GM19023 (cell line): ENCODE results near the gene LDLRAD1.
"Not testable (repeated sequence)": the region's sequence is repeated elsewhere in the genome, so short reads cannot be mapped to it uniquely, and the experiment has no call there.

Experiments
- ATAC-seq: cut with Tn5 transposase; IDR thresholded peaks from one replicate; pipeline ENCODE4 v1.9.1; 2021; ENCODE audit warnings: mild to moderate bottlenecking, moderate library complexity; ENCODE audit not compliant: unreplicated experiment

The LDLRAD1 gene, protein sequence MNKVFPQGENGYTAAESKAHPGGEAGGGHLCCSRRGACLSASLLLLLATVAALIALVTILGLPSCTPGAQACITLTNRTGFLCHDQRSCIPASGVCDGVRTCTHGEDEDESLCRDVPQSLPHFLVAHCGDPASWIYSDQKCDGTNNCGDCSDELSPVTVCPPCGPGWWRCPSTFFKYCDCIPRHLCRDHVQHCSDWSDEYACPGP

DNA sequence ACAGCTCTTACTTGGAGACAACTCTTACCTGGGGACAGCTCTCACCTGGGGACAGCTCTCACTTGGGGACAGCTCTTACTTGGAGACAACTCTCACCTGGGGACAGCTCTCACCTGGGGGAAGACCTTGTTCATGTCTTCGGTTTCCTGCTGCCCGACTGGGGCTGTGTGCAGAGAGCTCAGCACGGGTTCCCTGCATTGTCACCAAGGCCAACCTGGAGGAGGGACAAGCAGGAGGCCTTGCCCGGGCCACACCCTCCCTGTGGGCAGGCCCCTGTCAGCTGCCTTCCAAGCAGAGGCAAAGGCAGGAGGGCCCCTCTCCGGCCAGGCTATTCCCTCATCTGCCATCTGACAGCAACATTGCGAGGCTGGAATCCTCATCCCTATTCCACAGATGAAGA is at the start of gene LDLRAD1:
LDLRAD1 (minus strand) TSS at position 208 of the 400 bp plus-strand sequence; CDS start at position 134, 74 bp downstream.
- ATAC-seq: no peak

DNA sequence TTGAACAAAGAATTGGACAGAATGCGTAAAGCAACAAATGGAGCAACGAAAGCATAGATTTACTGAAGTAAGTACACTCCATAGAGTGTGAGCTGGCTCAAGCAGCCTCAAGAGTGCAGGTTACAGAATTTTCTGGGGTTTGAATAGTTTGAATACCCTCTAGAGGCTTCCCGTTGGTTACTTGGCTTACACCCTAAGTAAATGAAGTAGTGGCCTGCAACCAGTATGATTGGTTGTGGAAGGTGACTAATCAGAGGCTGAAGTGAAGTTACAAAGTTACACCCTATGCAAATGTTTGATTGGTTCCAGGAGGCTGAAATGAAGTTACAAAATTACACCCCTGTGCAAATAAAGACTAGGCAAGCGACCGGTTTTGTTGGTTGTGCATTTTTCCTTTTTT is 46.3 kb upstream of the LDLRAD1 start:
- ATAC-seq: no peak

DNA sequence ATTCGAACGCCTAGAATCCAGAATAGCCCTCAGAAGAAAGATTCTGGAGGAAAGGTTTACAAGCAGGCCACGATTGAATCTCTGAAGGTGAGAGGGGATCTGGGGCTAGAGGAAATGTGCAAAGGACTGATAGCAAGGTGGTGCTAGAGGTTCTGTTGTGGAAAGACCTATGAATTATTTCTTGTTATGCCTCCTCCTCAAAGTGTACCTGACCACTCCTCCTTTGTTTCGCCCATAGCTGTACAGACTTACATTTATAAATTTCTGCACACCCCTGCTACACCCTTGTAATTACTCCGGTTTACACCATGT is 36.4 kb upstream of the LDLRAD1 start:
- no peak for ATAC-seq

DNA sequence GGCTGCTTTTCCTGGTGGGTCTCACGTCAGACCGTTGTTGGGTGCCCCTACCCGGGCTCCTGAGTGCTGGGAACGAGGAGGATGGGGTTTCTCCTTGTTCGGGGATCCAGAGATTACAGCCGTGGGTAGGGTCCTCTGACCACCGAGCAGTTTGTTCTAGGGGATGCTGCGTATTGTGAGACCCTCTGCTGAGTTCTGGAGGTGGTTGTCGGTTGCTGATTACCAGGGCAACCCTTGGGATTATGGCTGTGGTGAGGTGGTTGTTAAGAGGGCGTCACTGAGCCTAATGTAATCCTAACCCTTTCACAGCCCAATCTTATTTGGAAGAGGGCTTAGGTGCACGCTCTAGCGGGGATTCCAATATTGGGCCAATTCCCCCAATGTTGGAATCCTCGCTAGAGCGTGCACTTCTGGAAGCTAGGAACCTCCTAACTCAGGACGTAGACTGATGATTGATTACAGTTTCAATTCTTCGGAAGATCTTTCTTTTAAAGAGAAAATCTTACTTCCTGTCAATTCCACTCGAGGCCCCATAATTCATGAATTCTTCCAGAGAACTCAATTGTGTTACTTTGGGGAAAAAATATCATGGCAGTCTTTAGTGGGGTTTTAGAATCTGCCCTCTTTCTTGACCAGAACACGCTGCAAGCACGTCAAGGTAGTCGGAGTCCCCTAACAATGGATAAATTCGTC is 35.9 kb upstream of the LDLRAD1 start:
- ATAC-seq: no peak

DNA sequence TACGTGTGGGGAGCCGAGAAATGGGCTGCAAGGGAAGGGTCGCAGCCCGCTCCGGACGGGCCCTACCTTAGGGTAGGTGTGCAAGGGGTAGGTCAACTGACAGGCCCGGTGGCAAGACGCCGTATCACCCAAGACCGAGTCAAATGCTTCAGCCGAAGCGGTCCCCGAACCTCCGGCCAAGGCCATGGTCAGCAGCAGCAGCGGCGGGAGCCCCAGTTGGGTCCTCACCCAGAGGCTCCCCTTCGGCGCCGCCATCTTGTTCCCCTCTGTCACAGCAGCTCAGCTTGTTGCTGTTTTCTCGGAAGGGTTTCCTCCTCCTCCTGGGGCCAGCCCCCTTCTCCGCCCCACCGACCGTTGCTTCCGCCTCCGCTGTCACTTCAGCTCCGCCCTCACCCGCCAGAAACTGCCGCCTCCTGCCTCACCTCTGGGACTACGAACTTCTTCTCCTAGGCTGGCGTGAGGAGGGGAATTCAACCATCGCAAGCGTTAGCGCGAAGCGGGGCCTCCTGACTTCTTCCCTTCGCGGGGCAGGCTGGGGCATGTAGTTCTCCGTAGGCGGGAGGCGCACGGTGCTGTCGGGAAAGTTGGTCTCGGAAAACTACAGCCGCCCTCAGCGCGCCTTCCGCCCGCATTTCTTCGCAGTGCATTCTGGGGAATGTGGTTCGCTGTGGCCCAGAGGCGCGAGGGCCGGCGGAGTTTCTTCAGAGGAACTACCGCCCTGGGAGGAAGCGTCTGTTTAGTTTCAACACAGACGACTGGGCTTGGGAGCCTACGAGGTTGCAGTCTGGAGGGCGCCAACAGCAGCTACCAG is 35.2 kb upstream of the LDLRAD1 start, which contains the start of the genes TCEANC2 and TMEM59:
TCEANC2 (plus strand) TSS at position 675 of the 811 bp plus-strand sequence. CDS start 815 bp downstream, outside the sequence.
TMEM59 (minus strand) TSS at position 271 of the 811 bp plus-strand sequence; CDS start at position 255, 16 bp downstream.
- peak; percentile 92 for ATAC-seq

DNA sequence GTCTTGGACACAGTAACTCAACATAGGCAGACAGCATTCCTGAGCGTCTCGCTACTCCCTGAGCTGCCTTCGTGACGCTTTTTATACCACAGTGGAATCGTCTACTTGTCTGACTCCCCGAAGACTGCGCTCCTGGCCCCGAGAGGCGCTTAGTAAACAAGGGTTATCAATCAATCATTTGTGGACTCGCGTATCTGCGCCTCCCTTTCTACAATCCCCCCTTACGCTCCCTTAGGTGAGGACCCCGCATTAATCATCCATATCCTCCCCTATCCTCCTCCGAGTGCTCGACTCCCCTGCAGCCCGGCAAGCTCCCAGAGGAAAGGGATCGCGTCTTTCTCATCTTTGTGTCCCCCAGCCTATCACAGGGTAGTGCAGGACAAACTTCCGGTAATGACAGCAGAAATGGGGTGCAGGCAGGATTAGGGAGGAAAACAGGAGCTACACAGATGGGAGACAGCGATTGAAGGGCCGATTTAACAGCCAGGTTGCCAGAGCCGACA is 34.5 kb upstream of the LDLRAD1 start:
- ATAC-seq: peak; percentile 20

DNA sequence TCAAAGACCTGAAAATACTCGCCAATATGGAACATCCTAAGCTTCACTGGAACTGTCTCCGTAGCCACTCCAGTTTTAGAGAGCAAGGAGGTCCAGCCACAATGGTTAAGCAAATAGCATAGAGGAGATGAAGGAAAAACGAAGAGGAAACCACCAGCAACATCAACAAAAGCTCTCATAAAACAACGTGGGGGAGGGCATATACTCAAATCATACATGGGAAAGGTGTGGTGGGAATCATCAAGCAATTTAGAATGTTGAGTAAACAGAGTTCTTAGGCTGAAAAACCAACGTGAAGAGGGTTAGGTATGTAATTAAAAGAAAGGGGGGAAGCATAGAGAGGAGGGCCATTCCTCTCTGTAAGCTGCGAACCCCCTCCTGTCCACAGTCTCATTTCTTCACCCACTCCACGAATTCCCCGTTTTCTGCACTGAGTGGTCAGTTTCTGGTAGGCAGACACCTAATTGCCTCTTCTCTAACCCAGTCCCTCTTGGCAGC is 34.0 kb upstream of the LDLRAD1 start:
- ATAC-seq: no peak

DNA sequence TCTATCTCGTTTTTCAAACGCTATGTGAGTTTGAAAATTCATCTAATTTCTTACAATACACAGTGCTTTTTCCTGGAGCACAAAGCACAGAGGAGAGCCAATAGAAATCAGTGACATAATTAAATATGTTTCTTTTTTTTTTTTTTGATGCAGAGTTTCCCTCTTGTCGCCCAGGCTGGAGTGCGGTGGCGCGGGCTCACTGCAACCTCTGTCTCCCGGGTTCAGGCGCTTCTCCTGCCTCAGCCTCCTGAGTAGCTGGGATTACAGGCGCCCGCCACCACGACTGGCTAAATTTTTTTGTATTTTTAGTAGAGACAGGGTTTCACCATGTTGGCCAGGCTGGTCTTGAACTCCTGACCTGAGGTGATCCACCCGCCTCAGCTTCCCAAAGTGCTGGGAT is 32.4 kb upstream of the LDLRAD1 start:
- ATAC-seq: not testable (repeated sequence)

DNA sequence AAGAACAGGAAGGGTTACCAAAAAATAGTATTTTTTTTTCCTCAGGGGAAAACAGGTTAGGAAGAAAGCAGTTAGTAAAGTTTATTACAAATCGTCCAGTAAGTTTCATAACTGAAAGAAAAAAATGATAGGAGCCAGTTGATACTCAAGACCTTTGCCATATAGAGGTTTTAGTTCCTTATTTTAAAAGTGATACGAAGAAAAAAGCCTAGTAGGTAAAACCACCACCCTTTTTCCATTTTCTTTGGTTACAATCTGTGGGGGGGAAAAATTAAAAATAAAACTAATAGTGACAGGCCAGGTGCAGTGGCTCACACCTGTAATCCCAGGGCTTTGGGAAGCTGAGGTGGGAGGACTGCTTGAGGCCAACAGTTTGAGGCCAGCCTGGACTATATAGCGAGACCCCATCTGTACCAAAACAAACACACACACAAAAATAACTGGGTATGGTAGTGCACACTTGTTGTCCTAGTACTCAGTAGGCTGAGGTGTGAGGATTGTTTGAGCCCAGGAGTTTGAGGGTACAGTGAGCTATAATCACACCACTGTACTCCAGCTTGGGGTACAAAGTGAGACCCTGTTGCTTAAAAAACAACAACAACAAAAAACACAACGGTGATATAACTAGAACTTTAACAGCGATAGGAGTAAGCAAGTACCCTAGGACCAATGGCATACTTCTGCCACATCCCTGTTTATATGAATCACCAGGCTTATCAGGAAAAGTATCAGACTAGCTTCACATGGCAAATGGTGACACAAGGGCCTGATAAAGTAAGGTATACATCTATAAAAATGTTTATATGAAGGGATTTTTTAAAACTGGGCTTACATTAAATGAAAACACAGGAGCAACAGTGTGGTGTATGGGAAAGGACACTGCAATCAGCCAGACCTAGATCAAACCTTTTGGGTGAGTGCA is 29.7 kb upstream of the LDLRAD1 start:
- no peak for ATAC-seq

DNA sequence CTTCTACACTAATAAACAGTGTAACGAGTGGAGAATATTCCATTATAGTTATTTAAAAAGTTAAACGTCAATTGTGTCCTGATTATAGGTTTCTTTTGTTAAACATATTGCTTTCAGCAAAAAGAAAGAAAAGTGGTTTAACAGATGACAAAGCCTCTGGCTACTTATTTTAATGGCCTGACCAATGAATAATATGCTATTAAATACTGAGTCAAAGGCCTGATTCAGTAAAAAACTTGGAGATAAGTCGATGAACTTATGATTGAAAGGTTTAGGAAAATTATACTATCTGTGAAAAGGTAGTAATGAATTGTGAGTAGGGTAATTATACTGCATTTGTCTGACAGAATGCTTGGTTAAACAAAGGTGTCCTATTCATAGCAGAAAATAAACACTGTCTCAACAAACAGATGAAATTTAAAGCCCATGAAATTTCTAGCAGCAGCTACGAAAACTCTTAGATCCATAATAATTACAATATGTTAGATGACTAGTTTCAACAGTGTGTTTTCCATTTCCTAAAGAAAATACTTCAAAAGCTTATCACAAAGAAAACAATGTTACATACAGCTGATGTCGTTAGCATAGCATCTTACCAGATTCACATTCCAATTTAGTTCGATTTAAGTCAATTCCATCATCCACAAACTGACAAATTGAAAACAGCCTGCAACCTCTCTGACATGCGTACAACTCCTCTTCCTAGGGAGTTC is 28.8 kb upstream of the LDLRAD1 start:
- ATAC-seq: no peak

DNA sequence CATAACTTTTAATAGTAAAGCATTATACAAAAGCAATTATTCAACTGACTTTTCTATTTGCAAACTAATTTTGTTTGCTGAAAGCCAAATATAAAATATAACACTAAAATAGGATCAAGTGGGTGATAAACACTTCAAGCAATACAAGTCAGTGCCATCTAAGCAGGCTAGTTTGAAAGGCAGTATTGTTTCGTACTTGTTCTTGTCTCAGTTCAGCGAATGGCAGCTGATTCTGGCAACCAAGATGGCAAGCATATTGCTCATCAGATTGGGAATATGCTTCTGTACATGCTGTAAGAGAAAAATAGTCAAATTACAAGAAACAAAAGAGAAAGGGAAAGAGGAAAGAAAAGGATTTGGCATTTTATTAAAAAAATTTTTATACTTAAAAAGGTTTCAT is 27.5 kb upstream of the LDLRAD1 start:
- ATAC-seq: no peak

DNA sequence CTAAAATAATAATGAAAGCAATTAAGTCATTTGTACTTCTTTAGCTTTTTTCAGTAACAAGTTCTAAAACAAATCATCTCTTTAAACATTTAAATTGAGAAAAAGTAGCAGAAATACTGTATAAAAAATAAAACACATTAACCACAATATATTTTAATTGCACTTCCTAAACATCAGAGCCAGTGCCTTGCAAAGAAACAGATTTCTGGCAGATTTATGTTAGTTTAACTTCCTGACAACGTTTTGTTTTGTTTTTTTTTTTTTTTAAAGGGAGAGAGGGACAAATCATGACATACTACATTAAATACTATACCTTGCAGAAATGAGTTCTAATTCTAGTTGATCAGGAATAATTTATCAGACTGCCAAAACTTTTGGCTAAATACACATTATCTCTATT is 23.8 kb upstream of the LDLRAD1 start:
- ATAC-seq: no peak

DNA sequence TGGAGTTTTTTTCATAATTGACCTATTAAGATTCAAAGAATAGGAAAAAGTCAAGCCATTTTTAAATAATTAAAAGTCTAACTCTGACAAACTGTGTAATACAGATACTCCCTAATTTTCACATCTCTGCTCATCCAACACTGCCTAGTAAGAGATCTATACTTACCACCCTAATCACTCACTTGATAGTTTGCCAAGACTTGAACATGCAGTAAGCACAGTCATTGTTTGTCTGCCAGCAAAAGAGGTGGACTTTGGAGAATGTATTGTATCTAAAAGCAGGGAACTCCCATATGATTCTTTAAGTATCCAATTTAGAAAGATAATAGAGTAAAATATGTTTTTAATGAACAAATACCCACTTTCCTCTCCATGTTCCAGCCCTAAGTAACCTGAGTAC is 19.5 kb upstream of the LDLRAD1 start:
- no peak for ATAC-seq

DNA sequence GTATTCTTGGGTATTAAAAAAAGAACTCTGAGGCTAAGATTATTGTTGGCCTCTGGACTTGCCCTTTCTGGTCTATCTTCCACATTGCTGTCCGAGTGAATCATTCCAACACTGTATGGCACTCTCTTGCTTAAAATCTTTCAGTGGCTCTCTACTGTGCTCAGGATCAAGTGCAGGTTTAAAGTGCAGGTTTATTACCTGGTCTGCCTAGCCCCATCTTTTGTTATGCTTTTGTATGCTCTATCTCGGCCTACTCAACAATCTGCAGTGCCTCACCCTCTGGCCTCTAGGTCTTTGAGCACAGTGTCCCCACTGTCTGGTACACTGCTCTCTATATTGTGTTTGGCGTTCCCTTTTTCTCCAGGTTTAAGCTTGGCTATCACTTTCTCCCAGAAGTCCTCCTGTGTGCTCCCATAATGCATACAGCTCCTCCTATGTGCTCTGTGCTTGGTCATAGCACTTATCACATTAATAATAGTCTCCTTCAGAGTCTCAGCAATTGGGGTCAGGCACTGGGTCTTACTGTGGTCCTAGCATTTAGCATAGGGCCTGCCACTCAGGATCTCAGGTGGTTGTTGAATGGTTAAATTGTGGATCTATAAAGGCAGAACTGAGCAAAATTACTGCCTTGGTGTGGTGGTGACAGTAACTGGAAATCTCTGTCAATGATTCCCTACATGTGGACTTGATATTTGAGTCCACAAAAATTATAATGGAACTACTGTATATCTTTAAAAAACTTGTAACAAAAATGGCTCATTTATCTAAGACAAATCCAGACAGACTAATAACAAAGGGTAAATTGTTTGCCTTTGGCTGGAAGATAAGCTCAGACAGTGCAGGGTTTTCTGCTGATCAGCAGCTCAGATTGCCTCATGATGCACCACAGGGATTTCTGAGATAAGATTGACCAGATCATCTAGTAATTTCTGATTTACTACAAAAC is 10.6 kb upstream of the LDLRAD1 start:
- no peak for ATAC-seq

DNA sequence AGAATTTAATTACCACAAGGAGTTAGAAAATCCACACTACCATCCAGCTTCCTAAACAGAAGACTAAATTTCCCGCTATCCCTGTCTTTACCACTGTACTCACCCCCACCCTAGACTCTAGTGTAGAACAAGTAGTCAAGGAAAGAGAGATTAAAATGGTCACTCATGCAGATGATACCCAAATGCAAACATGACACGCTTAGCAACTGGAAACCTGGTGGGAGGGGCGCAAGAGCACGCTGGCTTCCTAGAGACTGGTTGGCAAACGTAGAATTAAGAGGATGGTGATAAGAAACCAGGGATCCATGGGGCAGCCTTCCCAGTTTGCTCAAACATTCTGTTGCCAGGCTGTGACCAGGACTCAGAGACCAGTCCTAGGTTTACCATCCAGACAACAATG is 9.9 kb upstream of the LDLRAD1 start:
- ATAC-seq: no peak

DNA sequence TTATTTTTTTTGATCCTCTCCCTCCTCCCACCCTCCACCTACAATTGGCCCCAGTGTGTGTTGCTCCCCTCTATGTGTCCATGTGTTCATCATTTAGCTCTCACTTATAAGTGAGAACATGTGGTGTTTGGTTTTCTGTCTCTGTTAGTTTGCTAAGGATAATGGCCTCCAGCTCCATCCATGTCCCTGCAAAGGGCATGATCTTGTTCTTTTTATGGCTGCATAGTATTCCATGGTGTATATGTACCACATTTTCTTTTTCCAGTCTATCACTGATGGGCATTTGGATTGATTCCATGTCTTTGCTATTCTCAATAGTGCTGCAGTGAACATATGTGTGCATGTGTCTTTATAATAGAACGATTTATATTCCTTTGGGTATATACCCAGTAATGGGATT is 6.8 kb upstream of the LDLRAD1 start:
- not testable (repeated sequence) for ATAC-seq

DNA sequence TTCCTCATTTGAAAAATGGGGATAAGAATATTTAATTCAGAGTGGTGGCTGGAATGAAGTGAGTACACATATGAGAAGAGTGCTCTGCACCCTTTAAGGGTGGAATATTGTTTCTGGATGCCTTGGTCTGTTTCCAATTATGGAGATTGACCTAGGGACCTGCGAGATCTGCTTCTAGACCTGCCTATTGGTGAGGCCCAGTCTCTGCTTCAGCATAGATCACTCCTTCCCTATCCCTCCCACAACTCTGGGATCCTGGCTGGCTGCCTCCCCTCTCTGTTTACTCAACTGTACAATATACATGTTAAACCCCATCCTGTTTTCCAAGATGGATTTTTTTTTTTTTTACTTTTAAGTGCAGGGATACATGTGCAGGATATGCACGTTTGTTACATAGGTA is 6.4 kb upstream of the LDLRAD1 start:
- no peak for ATAC-seq

DNA sequence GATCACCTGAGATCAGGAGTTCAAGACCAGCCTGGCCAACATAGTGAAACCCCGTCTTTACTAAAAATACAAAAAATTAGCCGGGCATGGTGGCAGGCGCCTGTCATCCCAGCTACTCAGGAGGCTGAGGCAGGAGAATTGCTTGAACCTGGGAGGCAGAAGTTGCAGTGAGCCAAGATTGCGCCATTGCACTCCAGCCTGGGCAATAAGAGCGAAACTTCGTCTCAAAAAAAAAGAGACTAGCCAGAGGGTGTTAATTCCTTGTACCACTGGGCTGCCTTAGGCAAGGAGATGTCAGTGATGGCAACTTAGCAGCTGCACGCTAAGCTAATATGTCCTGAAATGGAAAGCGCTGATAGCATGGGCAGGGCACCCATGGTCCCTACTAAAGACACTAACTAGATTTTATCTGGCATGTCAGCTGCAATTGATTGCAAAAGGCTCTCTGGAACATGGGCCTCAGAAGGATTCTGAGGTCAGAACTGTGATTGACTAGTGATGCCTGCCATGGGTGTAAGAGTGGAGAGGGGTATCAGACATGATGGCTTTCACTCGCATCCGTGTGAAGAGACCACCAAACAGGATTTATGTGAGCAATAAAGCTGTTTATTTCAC is 1.7 kb upstream of the LDLRAD1 start:
- not testable (repeated sequence) for ATAC-seq
